ENCODE measurements around the gene ELN.

DNA sequence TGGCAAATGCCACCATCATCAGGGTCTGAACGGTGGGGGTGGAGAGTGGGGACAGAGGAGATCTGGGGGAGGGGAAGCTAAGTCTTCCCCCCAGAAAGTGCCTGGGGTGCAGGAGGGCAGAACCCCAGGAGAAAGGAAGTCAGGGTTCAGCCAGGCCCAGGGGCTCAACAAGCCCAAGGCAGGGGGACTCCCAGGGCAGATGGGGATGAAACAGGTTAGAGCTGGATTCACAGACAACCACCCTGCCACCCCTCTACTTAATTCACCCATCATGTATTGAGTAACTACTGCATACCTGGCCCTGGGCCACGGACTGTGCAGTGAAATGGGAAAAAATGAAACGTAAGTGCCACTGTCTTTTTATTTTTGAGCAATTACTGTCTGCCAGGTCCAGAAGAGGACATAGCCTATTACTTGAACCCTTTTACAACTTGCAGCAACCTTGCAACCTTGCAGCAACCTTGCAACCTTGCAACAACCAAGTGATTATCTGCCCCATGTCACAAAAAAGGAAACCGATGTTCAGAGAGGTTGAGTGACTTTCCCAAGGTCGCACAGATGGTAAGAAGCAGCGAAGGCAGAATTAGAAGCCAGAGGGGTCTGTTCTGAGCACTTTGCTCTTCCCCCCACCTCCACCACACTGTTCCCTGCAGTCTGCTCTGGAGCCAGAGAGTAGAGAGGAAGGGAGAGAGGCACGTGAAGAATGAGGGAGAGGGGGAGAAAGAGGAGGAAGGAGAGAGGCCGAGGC is 4.8 kb downstream of the ELN start:
- TF ChIP-seq, protein P1, sequence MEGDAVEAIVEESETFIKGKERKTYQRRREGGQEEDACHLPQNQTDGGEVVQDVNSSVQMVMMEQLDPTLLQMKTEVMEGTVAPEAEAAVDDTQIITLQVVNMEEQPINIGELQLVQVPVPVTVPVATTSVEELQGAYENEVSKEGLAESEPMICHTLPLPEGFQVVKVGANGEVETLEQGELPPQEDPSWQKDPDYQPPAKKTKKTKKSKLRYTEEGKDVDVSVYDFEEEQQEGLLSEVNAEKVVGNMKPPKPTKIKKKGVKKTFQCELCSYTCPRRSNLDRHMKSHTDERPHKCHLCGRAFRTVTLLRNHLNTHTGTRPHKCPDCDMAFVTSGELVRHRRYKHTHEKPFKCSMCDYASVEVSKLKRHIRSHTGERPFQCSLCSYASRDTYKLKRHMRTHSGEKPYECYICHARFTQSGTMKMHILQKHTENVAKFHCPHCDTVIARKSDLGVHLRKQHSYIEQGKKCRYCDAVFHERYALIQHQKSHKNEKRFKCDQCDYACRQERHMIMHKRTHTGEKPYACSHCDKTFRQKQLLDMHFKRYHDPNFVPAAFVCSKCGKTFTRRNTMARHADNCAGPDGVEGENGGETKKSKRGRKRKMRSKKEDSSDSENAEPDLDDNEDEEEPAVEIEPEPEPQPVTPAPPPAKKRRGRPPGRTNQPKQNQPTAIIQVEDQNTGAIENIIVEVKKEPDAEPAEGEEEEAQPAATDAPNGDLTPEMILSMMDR (conservative IDR thresholded peaks at IDR 0.05 in 1 of 2, IDR thresholded peaks at IDR 0.05 in 1 of 2; ENCODE audit: low read depth in 1 of 2, low read length in 2 of 2): no peak
- no peak for TF ChIP-seq EZH2 (IDR thresholded peaks at IDR 0.05; ENCODE audit: low read length, missing control alignments)

All from fibroblast of lung (primary cell).